Keratinocyte (primary cell): ENCODE measurements around the gene FAM219A. TPM values are rescaled to one million over a fixed set of nuclear protein-coding genes. Genes with fewer than 3 reads are reported as not detected.
A peak's percentile ranks its signal among the peaks of the same experiment; 100 is the strongest.

Experiments used
- DNase-seq: peaks from one replicate; pipeline ENCODE4 v3.0.0-alpha.2; 2011; ENCODE audit warnings: low read depth, missing footprints, low spot score
- FAIRE-seq: peaks from 2 replicates; lab custom pipeline; 2011; peaks lifted over from hg19 to GRCh38; lab: Jason Lieb, UNC
- H2AFZ ChIP-seq: 2 replicates; pipeline ENCODE4 v1.6.0; 2012; ENCODE audit warnings: low read length, control low read depth, inconsistent platforms; ENCODE audit not compliant: control insufficient read depth
- H3K27ac ChIP-seq: 2 replicates; pipeline ENCODE4 v1.5.1; 2011; ENCODE audit warnings: low read length; ENCODE audit not compliant: control insufficient read depth, insufficient read depth
- H3K27me3 ChIP-seq: 3 replicates; pipeline ENCODE4 v1.6.0; 2011; ENCODE audit warnings: low read length; ENCODE audit not compliant: control insufficient read depth, insufficient read depth; ENCODE audit errors: extremely low read depth
- H3K36me3 ChIP-seq, 2 experiments: 2 replicates in 1 of 2; 3 replicates in 1 of 2; pipeline ENCODE4 v1.5.1; 2011; ENCODE audit warnings: low read length in 2 of 2, mild to moderate bottlenecking in 1 of 2; ENCODE audit not compliant: control insufficient read depth in 2 of 2, insufficient read depth in 2 of 2; ENCODE audit errors: extremely low read depth in 1 of 2
- H3K4me1 ChIP-seq: 3 replicates; pipeline ENCODE4 v1.5.1; 2011; ENCODE audit warnings: low read length; ENCODE audit not compliant: control insufficient read depth, insufficient read depth; ENCODE audit errors: extremely low read depth
- H3K4me2 ChIP-seq: 3 replicates; pipeline ENCODE4 v1.6.0; 2011; ENCODE audit warnings: low read depth, low read length; ENCODE audit not compliant: control insufficient read depth, insufficient read depth; ENCODE audit errors: extremely low read depth
- H3K4me3 ChIP-seq, 3 experiments: fragments of 200-600 bp in 1 of 3; sonication (generic) in 1 of 3; 2 replicates in 2 of 3; 3 replicates in 1 of 3; pipeline ENCODE4 v1.5.1; 2011 to 2016; ENCODE audit warnings: low read length in 3 of 3, mild to moderate bottlenecking in 3 of 3, control low read depth in 2 of 3, inconsistent platforms in 1 of 3, low read depth in 1 of 3, mixed read lengths in 1 of 3, mixed run types in 1 of 3, moderate library complexity in 1 of 3; ENCODE audit not compliant: control insufficient read depth in 2 of 3, insufficient read depth in 2 of 3; ENCODE audit errors: extremely low read depth in 1 of 3
- H3K79me2 ChIP-seq: 2 replicates; pipeline ENCODE4 v1.6.0; 2012; ENCODE audit warnings: low read length; ENCODE audit not compliant: control insufficient read depth, insufficient read depth
- H3K9ac ChIP-seq: 3 replicates; pipeline ENCODE4 v1.6.0; 2011; ENCODE audit warnings: low read length; ENCODE audit not compliant: control insufficient read depth, insufficient read depth; ENCODE audit errors: extremely low read depth
- H3K9me1 ChIP-seq: 3 replicates; pipeline ENCODE4 v1.6.0; 2011; ENCODE audit warnings: low read length; ENCODE audit not compliant: control insufficient read depth, insufficient read depth; ENCODE audit errors: extremely low read depth
- H3K9me3 ChIP-seq: 2 replicates; pipeline ENCODE4 v1.5.1; 2012; ENCODE audit warnings: low read depth, low read length; ENCODE audit not compliant: control insufficient read depth
- H4K20me1 ChIP-seq: 3 replicates; pipeline ENCODE4 v1.6.0; 2011; ENCODE audit warnings: low read length; ENCODE audit not compliant: control insufficient read depth, insufficient read depth; ENCODE audit errors: extremely low read depth
- EZH2 ChIP-seq: IDR thresholded peaks from one replicate; pipeline ENCODE4 v1.6.1; 2012; ENCODE audit warnings: inconsistent platforms, mild to moderate bottlenecking, low read length, moderate library complexity
- dilution Hi-C: fragments of 300-500 bp; cut with MboI; formaldehyde crosslinking; loops from one replicate; pipeline ENCODE4 v1.7.0; 2020; ENCODE audit warnings: low sequenced_read_pairs; ENCODE audit not compliant: extremely low pct_ligation_motif_present
- polyA plus RNA-seq, 5 experiments: library from polyadenylated mRNA; depleted of rRNA in 3 of 5; stranded (reverse) in 3 of 5; stranded (forward) in 1 of 5; unstranded in 1 of 5; fragments of >200 nt; gene quantifications; 1 replicate in 1 of 5; 2 replicates in 3 of 5; 3 replicates in 1 of 5; pipeline versions ENCODE4 v1.2.1 to v1.2.3, GENCODE V29; 2011 to 2012; ENCODE audit warnings: missing spikeins in 2 of 5, low read depth in 1 of 5, low replicate concordance in 1 of 5
- TF ChIP-seq, protein P1 (sequence below), 3 experiments: IDR thresholded peaks in 1 of 3; conservative IDR thresholded peaks in 1 of 3; optimal IDR thresholded peaks in 1 of 3; 2 replicates in 2 of 3; 3 replicates in 1 of 3; pipeline versions ENCODE3 to v1.5.1; 2011; ENCODE audit warnings: low read length in 3 of 3, mild to moderate bottlenecking in 3 of 3, moderate library complexity in 2 of 3, control low read depth in 1 of 3, inconsistent platforms in 1 of 3; ENCODE audit not compliant: insufficient read depth in 2 of 3; ENCODE audit errors: extremely low read depth in 1 of 3

FAM219A gene
- polyA plus RNA-seq, 1 donor (not counting 4 experiments of a cell fraction or from before 2014, with no cell fraction given), result 8.9 TPM

GRCh38 chr9:34380511-34381315 lies 77.7 kb downstream of the FAM219A start:
- H3K9ac ChIP-seq, result peak overlapping the region; percentile 30
- no peaks in the 10 kb centered on the region for H3K9me1 ChIP-seq
- no peak for FAIRE-seq
- peak overlapping the region; percentile 79 for H2AFZ ChIP-seq
- TF ChIP-seq, protein P1, sequence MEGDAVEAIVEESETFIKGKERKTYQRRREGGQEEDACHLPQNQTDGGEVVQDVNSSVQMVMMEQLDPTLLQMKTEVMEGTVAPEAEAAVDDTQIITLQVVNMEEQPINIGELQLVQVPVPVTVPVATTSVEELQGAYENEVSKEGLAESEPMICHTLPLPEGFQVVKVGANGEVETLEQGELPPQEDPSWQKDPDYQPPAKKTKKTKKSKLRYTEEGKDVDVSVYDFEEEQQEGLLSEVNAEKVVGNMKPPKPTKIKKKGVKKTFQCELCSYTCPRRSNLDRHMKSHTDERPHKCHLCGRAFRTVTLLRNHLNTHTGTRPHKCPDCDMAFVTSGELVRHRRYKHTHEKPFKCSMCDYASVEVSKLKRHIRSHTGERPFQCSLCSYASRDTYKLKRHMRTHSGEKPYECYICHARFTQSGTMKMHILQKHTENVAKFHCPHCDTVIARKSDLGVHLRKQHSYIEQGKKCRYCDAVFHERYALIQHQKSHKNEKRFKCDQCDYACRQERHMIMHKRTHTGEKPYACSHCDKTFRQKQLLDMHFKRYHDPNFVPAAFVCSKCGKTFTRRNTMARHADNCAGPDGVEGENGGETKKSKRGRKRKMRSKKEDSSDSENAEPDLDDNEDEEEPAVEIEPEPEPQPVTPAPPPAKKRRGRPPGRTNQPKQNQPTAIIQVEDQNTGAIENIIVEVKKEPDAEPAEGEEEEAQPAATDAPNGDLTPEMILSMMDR (optimal IDR thresholded peaks at IDR 0.05 in 1 of 3, IDR thresholded peaks at IDR 0.05 in 1 of 3, conservative IDR thresholded peaks at IDR 0.05 in 1 of 3; ENCODE audit: extremely low read depth in 1 of 3, insufficient read depth in 2 of 3, low read length in 3 of 3), result no peak
- TF ChIP-seq EZH2, result no peak
- no peaks in the 10 kb centered on the region for H3K36me3 ChIP-seq
- no peaks in the 10 kb centered on the region for H3K79me2 ChIP-seq
- H3K27ac ChIP-seq, result no peak overlapping the region
- H3K4me1 ChIP-seq, result peaks cover 24% of the 10 kb centered on the region
- peaks cover 18% of the 10 kb centered on the region for H3K27me3 ChIP-seq
- dilution Hi-C loops, result no loop called here
- H4K20me1 ChIP-seq, result no peaks in the 10 kb centered on the region
- H3K4me2 ChIP-seq, result peak overlapping the region; percentile 85
- peak overlapping the region; percentile 35 to 58 (median 45) for H3K4me3 ChIP-seq
- no peaks in the 10 kb centered on the region for H3K9me3 ChIP-seq
- DNase-seq, result no peak

GRCh38 chr9:34380034-34380510 lies 78.3 kb downstream of the FAM219A start:
- Histone ChIP-seq H3K36me3 (no peaks in the 10 kb centered on the region), H3K9me1 (no peaks in the 10 kb centered on the region), H3K9ac (no peak overlapping the region), H3K79me2 (no peaks in the 10 kb centered on the region), H2AFZ (no peak overlapping the region), H4K20me1 (peaks cover 4% of the 10 kb centered on the region), H3K27me3 (peaks cover 18% of the 10 kb centered on the region), H3K9me3 (no peaks in the 10 kb centered on the region), H3K4me2 (peak overlapping the region; percentile 85), H3K4me3 (peak overlapping the region in 1 of 3 experiments; percentile 6), H3K4me1 (peaks cover 30% of the 10 kb centered on the region), H3K27ac (no peak overlapping the region)
- dilution Hi-C loops, result no loop called here
- peak; percentile 41 for TF ChIP-seq EZH2
- TF ChIP-seq, protein P1 (optimal IDR thresholded peaks at IDR 0.05 in 1 of 3, IDR thresholded peaks at IDR 0.05 in 1 of 3, conservative IDR thresholded peaks at IDR 0.05 in 1 of 3; ENCODE audit: extremely low read depth in 1 of 3, insufficient read depth in 2 of 3, low read length in 3 of 3), result no peak
- no peak for FAIRE-seq
- no peak for DNase-seq
